Suprapubic skin (tissue), 4 donors: ENCODE data around the gene HPGDS. TPM values are rescaled to one million over a fixed set of nuclear protein-coding genes. Genes with fewer than 3 reads are reported as not detected.

Experiments
- DNase-seq, 2 donors: peaks; one replicate each; pipeline ENCODE4 v3.0.0-alpha.2; 2019; ENCODE audit warnings: low spot score in 2 of 2
- H3K27ac ChIP-seq: fragments of 200-600 bp; sonication (generic); one replicate; pipeline ENCODE4 v1.5.1; 2019
- H3K27me3 ChIP-seq: fragments of 200-600 bp; sonication (generic); one replicate; pipeline ENCODE4 v1.5.1; 2019
- H3K36me3 ChIP-seq: fragments of 200-600 bp; sonication (generic); one replicate; pipeline ENCODE4 v1.5.1; 2019
- H3K4me1 ChIP-seq: fragments of 200-600 bp; sonication (generic); one replicate; pipeline ENCODE4 v1.5.1; 2019
- H3K4me3 ChIP-seq: fragments of 200-600 bp; sonication (generic); one replicate; pipeline ENCODE4 v1.5.1; 2019; ENCODE audit warnings: mild to moderate bottlenecking
- H3K9me3 ChIP-seq: fragments of 200-600 bp; sonication (generic); one replicate; pipeline ENCODE4 v1.5.1; 2019
- CTCF ChIP-seq, 2 donors: fragments of 200-600 bp in 1 of 2; fragments of 450-650 bp in 1 of 2; sonication (generic) in 1 of 2; IDR thresholded peaks; one replicate each; pipeline ENCODE4 v1.5.1; 2016 to 2019; ENCODE audit warnings: antibody characterized with exemption in 2 of 2, mild to moderate bottlenecking in 1 of 2, moderate library complexity in 1 of 2
- EP300 ChIP-seq: sonication (generic); formaldehyde crosslinking; IDR thresholded peaks from one replicate; pipeline ENCODE4 v1.6.1; 2017; ENCODE audit warnings: antibody characterized with exemption
- POLR2A ChIP-seq, 2 donors: fragments of 450-650 bp; IDR thresholded peaks; one replicate each; pipeline ENCODE4 v1.6.1; 2017; ENCODE audit warnings: antibody characterized with exemption in 2 of 2, mild to moderate bottlenecking in 2 of 2, moderate library complexity in 2 of 2
- POLR2AphosphoS5 ChIP-seq, 3 donors: sonication (generic); formaldehyde crosslinking; IDR thresholded peaks; one replicate each; pipeline ENCODE4 v1.6.1; 2017; ENCODE audit warnings: antibody characterized with exemption in 3 of 3
- WGBS: methylation state at CpG from one replicate; pipeline ENCODE4 v1.1.5; 2018; 5-methylcytosine and 5-hydroxymethylcytosine counted together
- total RNA-seq, 4 donors: library from RNA; depleted of rRNA; stranded (reverse); fragments of >200 nt; gene quantifications; one replicate each; pipeline ENCODE4 v1.1.0, GENCODE V29; 2016

HPGDS gene
- total RNA-seq, 4 donors from 2014 or later, result 1.8 to 4.8 (median 2.3) TPM

- no peak for TF ChIP-seq POLR2AphosphoS5 (IDR thresholded peaks at IDR 0.05)
- TF ChIP-seq EP300, result no peak
- no peak for TF ChIP-seq CTCF (IDR thresholded peaks at IDR 0.05)
- no peak for DNase-seq
- no peaks in the 10 kb centered on the region for H3K9me3 ChIP-seq
Measured at GRCh38 chr4:94256828-94257227, 85.8 kb downstream of the HPGDS start.

GRCh38 chr4:94256144-94256783, 86.4 kb downstream of the HPGDS start:
- DNase-seq, result no peak
- WGBS, result 83% methylated on average over 8 of the region's 8 CpGs
- peaks cover 10% of the 10 kb centered on the region for H3K4me1 ChIP-seq
- H3K27me3 ChIP-seq, result no peaks in the 10 kb centered on the region
- TF ChIP-seq POLR2A (IDR thresholded peaks at IDR 0.05), result no peak
- no peak for TF ChIP-seq EP300
- TF ChIP-seq CTCF (IDR thresholded peaks at IDR 0.05), result no peak
- peaks cover 17% of the 10 kb centered on the region for H3K36me3 ChIP-seq
- H3K4me3 ChIP-seq, result no peak overlapping the region
- no peak overlapping the region for H3K27ac ChIP-seq
- no peaks in the 10 kb centered on the region for H3K9me3 ChIP-seq

More at GRCh38 chr4:94256828-94257227, 85.8 kb downstream of the HPGDS start:
- no peak overlapping the region for H3K4me3 ChIP-seq
- H3K36me3 ChIP-seq, result peaks cover 13% of the 10 kb centered on the region
- H3K4me1 ChIP-seq, result peaks cover 10% of the 10 kb centered on the region
- H3K27me3 ChIP-seq, result no peaks in the 10 kb centered on the region
- no peak overlapping the region for H3K27ac ChIP-seq

- TF ChIP-seq POLR2AphosphoS5 (IDR thresholded peaks at IDR 0.05), result no peak
- TF ChIP-seq CTCF (IDR thresholded peaks at IDR 0.05), result no peak
- TF ChIP-seq EP300, result no peak
- TF ChIP-seq POLR2A (IDR thresholded peaks at IDR 0.05), result no peak
- Histone ChIP-seq H3K4me1 (peaks cover 10% of the 10 kb centered on the region), H3K36me3 (peaks cover 28% of the 10 kb centered on the region), H3K27ac (peak overlapping the region; percentile 22), H3K27me3 (no peaks in the 10 kb centered on the region), H3K9me3 (no peaks in the 10 kb centered on the region), H3K4me3 (peak overlapping the region; percentile 31)
- 54% methylated on average over 3 of the region's 3 CpGs for WGBS
- DNase-seq, result no peak
Measured at GRCh38 chr4:94253036-94253435, 89.6 kb downstream of the HPGDS start.

GRCh38 chr4:94251094-94251493, 91.5 kb downstream of the HPGDS start:
- TF ChIP-seq EP300, result no peak
- TF ChIP-seq CTCF (IDR thresholded peaks at IDR 0.05), result no peak
- TF ChIP-seq POLR2AphosphoS5 (IDR thresholded peaks at IDR 0.05), result no peak
- TF ChIP-seq POLR2A (IDR thresholded peaks at IDR 0.05), result no peak
- peaks cover 35% of the 10 kb centered on the region for H3K36me3 ChIP-seq

More at GRCh38 chr4:94251094-94251493, 91.5 kb downstream of the HPGDS start:
- Histone ChIP-seq H3K9me3 (no peaks in the 10 kb centered on the region), H3K4me1 (peaks cover 5% of the 10 kb centered on the region), H3K27ac (no peak overlapping the region), H3K27me3 (no peaks in the 10 kb centered on the region), H3K4me3 (no peak overlapping the region)
- DNase-seq, result no peak

Other genes with a start within 250 kb of the HPGDS start
- gene SMARCAD1, start 135.0 kb downstream of the HPGDS start, total RNA-seq, result 10 to 100 TPM; 23.7 to 42.3 (median 35.6) TPM
- 100 to 1,000 TPM in 2 of 4 donors, 10 to 100 TPM in 2; 90.5 to 148 (median 115) TPM for gene PDLIM5, start 109.1 kb upstream of the HPGDS start, total RNA-seq